Activated effector memory CD4-positive, alpha-beta T cell treated with anti-CD3 and anti-CD28 coated beads, Interleukin-2, amount 50 U/mL, for 16 hours (primary cell): Measurements from ENCODE around the gene TGIF1.
"Not testable (repeated sequence)": the region's sequence is repeated elsewhere in the genome, so short reads cannot be mapped to it uniquely, and the experiment has no call there.

Source experiments
- DNase-seq: peaks from one replicate; pipeline ENCODE4 v3.0.0-alpha.2; 2020

The TGIF1 gene

GRCh38 chr18:3457261-3457724 lies 7.3 kb downstream of the TGIF1 start:
- DNase-seq, result no peak

- no peak for DNase-seq
Observed at GRCh38 chr18:3458378-3458777, 8.4 kb downstream of the TGIF1 start.

GRCh38 chr18:3458952-3459853 lies 9.2 kb downstream of the TGIF1 start:
- no peak for DNase-seq

DNA sequence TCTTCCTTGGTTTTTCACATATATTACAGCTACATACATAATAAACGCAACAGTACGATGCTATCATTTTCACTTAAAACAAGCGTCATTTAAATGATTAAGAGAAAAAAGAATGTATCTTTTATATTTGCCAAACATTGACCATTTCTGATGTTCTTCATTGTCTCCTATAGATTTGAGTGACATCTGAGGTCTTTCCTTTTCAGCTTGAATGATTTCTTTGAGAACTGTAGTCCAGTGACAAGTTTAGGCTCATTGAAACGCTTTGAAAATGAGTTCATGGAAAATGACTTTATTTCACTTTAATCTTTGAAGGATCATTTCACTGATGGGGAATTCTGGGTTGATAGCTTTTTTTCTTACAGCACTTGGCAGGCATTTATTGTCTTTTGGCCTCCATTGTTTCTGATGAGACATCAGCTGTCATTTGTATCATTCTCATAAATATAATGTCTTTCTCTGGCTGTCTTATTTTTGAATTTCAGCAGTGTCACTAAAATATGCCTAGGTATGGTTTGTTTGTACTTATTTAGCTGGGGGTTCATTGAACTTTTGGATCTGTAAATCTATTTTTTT lies 10.9 kb downstream of the TGIF1 start:
- DNase-seq, result no peak

GRCh38 chr18:3461704-3462103 lies 11.7 kb downstream of the TGIF1 start:
- DNase-seq, result no peak

DNA sequence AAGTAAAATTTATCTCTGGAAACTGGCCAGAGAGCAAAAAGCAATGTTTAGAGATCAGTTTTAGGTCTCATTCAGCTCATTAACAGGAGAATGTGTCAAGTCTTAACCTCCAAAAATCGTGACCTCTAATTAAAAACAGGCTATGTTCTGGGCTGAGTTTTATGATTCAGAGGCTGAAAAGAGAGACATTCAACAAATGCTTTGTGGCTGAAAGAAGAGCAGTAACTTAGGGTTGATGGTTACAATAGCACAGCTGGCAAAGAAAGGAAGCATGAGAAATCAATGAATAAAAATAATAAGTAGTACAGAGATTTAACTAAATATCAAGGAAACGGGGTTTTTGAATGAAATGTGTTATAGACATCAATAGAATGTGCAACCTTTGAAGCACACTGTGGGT lies 13.1 kb downstream of the TGIF1 start:
- DNase-seq, result no peak

DNA sequence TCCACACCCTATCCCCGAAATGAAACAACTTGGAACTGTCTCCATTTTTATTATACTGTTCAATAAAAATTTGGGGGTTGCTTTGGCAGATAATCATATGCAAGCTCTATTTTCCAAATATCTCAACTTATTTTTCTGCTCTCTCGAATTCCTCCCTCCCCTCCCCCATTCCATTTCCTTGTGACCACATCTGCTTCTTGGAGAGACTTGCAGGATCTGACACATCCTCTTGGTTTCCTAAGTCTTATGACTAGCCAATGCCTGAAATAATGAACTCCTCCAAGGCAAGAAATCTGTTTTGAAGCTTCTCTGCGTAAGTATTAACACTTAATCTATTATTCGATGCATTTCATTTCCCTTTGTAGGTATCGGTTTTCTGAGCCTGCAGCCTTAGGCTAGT lies 16.1 kb downstream of the TGIF1 start:
- no peak for DNase-seq

DNA sequence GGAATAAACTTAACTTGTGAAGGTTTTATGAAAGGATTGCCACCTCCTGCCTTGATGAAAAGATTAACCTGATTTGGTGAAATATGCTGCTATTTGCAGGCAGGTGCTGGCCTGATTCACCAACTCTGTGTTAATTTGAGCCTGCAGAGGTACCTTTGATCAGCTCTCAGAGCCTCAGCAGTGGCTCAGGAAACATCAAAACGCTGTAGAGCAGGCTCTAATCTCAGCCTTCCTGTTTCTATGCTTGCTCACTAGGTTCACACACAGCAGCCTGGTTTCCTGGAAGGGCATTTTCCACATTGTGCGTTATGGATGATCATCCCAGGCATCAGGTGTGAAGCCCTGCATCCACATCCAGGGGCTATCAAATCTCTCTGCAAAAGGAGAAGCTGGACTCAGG lies 16.9 kb downstream of the TGIF1 start:
- DNase-seq, result no peak

DNA sequence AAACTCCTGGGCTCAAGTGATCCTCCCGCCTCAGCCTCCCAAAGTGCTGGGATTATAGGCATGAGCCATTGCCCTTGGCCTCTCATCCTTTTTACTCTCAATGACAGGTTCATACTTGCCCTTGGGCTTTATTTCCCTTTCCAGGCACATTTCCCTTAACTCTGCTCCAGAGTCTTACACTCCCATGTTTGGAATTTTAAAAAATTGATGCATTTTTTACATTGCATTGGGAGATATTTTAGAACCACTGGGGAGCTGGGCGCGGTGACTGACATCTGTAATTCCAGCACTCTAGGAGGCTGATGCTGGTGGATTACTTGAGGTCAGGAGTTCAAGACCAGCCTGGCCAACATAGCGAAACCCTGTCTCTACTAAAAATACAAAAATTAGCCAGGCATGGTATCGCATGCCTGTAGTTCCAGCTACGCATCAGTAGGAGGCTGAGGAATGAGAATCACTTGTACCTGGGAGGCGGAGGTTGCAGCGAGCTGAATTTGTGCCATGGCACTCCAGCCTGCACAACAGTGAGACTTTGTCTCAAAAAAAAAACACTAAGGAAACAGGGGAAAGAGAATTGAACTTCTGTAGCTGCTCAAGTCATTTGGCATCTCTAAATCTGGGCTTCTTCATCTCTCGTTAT lies 18.2 kb downstream of the TGIF1 start:
- DNase-seq, result no peak

DNA sequence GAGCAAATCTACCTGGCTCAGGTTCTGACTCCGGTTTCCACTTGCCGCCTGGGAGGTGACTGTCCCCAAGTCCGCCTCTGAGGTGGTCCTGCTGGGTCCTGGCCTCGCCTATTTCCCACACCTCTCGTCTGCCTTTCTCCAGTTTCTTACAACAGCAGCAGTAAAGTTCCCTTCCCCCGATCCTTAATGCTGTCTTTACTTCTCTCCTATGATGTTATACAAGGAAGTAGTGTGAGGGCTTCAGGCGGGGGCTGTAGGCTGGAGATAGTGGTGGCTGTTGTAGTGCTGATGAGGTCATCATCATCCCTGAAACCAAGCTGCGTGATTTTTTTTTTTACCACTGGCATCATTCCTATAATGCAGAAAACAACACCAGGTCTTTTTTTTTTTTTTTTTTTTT lies 18.9 kb downstream of the TGIF1 start:
- no peak for DNase-seq

DNA sequence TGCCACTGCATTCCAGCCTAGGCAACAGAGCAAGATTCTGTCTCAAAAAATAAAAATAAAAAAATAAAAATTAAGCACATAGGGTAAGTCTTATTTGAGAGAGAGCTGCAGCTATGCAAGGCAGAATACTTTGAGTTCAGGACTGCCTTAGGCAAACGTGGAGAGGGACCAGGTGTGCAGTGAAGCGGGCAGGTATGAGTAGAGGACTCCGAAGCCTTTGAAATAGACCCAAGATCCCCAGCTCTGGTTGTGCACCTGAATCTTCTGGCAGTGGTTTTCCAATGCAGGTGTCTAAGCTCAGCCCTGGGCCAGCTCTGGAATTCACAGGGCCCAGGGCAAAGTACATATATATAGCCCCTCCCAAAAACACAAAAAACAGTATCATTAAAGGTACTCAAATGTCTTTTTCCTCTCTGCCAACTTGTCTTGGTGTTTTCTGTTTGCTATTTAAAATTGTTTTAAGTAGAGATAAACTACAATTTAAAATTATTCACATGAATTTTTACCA lies 21.2 kb downstream of the TGIF1 start:
- DNase-seq, result no peak

GRCh38 chr18:3472121-3472520 lies 22.1 kb downstream of the TGIF1 start:
- not testable (repeated sequence) for DNase-seq

DNA sequence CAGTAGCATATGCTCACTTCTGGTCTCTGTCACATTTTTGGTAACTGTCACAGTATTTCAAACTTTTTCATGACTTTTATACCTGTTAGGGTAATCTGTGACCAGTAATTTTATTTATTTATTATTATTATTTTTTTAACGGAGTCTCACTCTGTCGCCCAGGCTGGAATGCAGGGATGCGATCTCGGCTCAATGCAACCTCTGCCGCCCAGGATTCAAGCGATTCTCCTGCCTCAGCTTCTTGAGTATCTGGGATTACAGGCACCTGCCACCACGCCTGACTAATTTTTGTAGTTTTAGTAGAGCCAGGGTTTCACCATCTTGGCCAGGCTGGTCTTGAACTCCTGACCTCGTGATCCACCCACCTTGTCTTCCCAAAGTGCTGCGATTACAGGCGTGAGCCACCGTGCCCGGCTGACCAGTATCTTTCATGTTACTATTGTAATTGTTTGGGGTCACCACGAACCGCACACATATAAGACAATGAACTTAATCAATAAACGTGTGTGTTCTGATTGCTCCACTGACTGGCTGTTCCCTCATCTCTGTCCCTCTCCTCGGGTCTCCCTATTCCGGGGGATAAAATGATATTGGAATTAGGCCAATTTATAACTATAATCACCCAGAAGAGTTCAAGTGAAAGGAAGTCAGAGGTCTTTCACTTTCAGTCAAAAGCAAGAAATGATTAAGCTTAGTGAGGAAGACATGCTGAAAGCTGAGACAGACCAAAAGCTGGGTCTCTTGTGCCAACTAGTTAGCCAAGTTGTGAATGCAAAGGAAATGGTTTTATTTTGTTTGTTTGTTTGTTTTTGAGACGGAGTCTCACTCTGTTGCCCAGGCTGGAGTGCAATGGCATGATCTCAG lies 22.9 kb downstream of the TGIF1 start:
- no peak for DNase-seq

DNA sequence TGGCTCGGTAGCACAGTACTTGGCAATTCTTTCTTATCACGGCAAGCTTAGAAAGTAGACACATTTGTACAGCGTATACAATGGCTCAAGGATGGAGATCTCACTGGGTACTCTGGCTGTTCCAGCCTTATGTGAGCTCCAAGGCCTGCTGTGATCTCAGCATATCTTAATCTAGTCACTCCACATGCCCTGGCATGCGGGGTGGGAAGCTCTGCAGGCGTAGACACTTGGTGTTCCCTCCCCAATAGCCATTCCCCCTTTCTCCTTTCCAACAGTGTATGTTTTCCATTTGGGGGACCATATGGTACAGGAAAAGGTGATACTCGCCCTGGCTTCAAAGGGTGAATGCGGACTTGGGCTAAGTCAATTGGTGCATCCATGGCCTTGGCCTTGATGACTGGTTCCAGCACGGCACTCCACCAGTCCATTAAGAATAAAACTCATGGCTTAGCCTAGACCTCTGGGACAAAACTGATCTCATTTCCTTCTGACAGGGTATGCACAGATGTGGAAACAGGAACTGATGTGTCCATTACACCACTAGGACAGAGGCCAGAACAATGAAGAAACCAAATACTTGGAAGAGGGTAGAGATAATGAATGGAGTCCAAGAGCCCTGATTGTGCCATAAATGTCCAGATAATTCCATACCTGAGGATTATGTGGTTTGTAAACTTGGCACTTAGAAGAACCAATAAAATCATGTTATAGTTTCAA lies 28.4 kb downstream of the TGIF1 start:
- DNase-seq, result no peak

DNA sequence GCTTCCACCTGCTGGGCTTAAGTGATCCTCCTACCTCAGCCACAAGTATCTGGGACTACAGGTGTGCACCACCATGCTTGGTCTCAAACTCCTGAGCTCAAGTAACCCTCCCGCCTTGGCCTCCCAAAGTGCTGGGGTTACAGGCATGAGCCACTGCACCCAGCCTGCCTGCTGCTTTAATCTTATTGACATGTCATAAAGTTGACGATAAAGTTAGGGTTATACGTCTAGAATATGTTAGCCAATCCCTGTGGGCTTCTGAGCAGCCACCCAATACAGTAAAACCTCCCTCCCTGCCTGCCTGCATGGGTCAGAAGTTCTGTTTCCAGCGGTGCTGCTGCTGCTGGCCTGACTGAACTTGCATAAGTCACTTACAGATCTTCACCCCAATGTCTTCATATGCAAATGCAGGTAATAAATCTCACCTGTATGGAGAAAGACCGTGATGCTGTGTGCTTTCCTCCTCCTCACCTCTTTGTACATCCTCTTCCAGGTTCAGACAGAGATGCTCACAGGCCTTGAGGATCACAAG lies 30.1 kb downstream of the TGIF1 start:
- DNase-seq, result no peak

GRCh38 chr18:3480827-3481573 lies 31.0 kb downstream of the TGIF1 start:
- DNase-seq, result no peak

DNA sequence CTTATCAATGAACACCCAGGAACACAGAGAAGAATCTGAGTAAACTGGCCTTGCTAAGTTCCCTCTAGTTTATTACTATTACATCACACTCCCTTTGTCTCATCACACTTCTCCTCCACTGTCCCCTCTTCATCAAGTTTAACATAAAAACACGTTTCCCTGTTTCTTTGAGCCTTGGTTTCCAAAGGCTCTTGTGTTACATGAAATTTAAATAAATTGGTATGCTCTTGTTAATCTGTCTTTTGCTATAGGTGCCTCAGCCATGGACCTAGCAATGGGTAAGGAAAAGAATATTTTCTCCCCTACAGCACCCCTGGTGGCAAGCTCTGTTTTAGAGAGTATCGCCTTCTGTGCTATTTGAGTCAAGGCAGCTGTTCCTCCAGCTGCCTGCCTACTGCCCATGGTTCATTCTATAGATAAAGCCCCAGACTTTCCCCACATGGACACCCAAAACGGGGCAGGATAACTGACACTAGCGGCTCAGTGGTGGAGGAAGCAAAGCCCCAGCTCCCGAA lies 31.8 kb downstream of the TGIF1 start:
- DNase-seq, result no peak

- no peak for DNase-seq
Observed at GRCh38 chr18:3482258-3482657, 32.3 kb downstream of the TGIF1 start.

DNA sequence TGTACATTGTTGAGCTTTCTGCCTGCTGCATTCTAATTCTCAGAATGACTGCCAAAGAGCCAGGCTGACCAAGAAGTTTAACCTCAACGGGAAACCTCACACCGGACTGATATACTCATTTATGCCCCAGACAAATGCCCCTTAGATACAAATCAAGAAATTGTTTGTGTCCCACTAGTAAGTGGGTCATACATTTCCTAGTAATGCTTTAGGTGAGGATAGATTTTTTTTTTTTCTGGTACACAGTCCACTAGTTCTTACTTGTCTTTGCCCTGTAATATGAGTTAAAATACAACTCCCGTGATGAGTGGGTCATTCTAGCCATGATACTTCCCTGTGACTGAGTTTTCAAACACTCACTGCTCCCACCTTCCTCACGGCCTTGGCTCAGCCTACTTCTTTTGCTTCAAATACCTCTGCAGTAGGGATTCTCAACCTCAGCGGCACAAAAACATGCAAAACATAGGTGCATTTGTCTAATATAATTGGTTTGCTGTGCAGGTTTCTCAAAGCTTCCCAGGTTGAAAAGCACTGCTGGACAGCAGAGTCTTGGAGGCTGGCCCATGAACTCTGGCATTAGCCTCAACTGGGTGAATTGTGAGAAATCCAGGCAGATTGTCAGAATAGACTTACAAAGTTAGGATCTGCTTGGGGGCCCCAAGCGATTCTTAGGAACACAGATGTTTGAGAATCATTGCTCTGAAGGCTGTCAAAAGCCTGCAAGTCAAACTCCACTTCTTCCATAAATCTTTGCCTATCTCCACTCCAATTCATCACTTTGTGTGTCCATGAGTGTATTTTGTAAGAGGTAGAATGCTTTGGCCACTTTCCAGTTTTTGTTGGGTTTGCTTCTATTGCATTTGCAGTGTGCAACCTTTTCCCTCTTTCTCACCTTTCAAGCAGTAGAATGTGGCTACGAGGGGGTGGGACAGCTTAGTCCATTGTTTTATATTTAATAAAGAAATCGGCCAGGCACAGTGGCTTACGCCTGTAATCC lies 35.5 kb downstream of the TGIF1 start:
- DNase-seq, result no peak

DNA sequence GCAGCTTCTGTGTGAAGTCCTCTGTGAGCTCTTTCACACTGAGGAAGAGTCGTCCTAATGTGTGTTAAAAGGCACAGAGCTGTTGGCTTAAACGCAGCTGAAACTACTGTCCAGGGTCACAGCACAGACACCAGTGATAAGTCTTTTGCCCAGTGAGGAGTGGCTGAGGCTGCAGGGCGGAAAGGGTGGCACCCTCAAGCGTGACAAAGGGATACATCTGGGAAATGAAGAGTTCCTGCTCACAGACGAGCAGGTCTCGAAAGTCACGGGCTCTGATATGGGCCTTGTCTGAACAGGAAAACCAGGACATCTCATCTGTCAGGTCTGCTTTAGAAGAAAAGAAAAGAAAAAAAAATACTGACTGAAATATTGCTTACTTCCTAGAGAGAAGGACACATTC lies 36.5 kb downstream of the TGIF1 start:
- DNase-seq, result no peak
